CD14-positive monocyte (primary cell): ENCODE data around the gene ITGB3BP. TPM values are rescaled to one million over a fixed set of nuclear protein-coding genes. Genes with fewer than 3 reads are reported as not detected.

Experiments used
- DNase-seq, 3 donors: peaks; one replicate each; pipeline ENCODE4 v3.0.0-alpha.2; 2011 to 2022
- H2AFZ ChIP-seq: 2 replicates; pipeline ENCODE4 v1.6.0; 2012; ENCODE audit warnings: mild to moderate bottlenecking, low read depth, low read length, inconsistent platforms; ENCODE audit not compliant: insufficient read depth, poor library complexity, severe bottlenecking
- H3K27ac ChIP-seq, 2 donors: 1 replicate in 1 of 2; 2 replicates in 1 of 2; pipeline ENCODE4 v1.5.1; 2012 to 2013; ENCODE audit warnings: low read length in 2 of 2, control low read depth in 1 of 2, inconsistent platforms in 1 of 2, low read depth in 1 of 2, mild to moderate bottlenecking in 1 of 2
- H3K27me3 ChIP-seq, 2 donors: one replicate each; pipeline versions ENCODE4 v1.6.0 to v1.6.1; 2011 to 2013; ENCODE audit warnings: low read length in 2 of 2; ENCODE audit not compliant: control insufficient read depth in 2 of 2, insufficient read depth in 2 of 2
- H3K36me3 ChIP-seq, 2 donors: replicated peaks in 1 of 2; 1 replicate in 1 of 2; 2 replicates in 1 of 2; pipeline versions ENCODE4 v1.5.1 to v1.6.1; 2012 to 2013; ENCODE audit warnings: low read length in 2 of 2, control low read depth in 1 of 2, inconsistent platforms in 1 of 2, mild to moderate bottlenecking in 1 of 2; ENCODE audit not compliant: insufficient read depth in 2 of 2, control insufficient read depth in 1 of 2
- H3K4me1 ChIP-seq, 2 donors: 1 replicate in 1 of 2; 2 replicates in 1 of 2; pipeline versions ENCODE4 v1.5.1 to v1.6.1; 2012 to 2013; ENCODE audit warnings: low read length in 2 of 2, control low read depth in 1 of 2, inconsistent platforms in 1 of 2, mild to moderate bottlenecking in 1 of 2, moderate library complexity in 1 of 2; ENCODE audit not compliant: insufficient read depth in 2 of 2, control insufficient read depth in 1 of 2
- H3K4me2 ChIP-seq: replicated peaks from 2 replicates; pipeline ENCODE3; 2012; ENCODE audit warnings: low read length, moderate library complexity, mild to moderate bottlenecking; ENCODE audit not compliant: poor library complexity, severe bottlenecking; ENCODE audit errors: extremely low read depth
- H3K4me3 ChIP-seq, 3 experiments: fragments of 200-600 bp in 1 of 3; sonication (generic) in 1 of 3; replicated peaks in 1 of 3; 1 replicate in 2 of 3; 2 replicates in 1 of 3; pipeline ENCODE4 v1.5.1; 2011 to 2013; ENCODE audit warnings: low read length in 3 of 3, mild to moderate bottlenecking in 3 of 3, control low read depth in 2 of 3, low read depth in 2 of 3, inconsistent platforms in 1 of 3, moderate library complexity in 1 of 3
- H3K79me2 ChIP-seq: 2 replicates; pipeline ENCODE4 v1.6.0; 2012; ENCODE audit warnings: mild to moderate bottlenecking, control low read depth, inconsistent platforms, low read length, moderate library complexity; ENCODE audit not compliant: insufficient read depth
- H3K9ac ChIP-seq: 2 replicates; pipeline ENCODE4 v1.6.0; 2017; ENCODE audit warnings: low read length, mild to moderate bottlenecking; ENCODE audit not compliant: insufficient read depth, poor library complexity, severe bottlenecking
- H3K9me3 ChIP-seq, 2 donors: replicated peaks in 1 of 2; 1 replicate in 1 of 2; 2 replicates in 1 of 2; pipeline versions ENCODE4 v1.5.1 to v1.6.1; 2012 to 2013; ENCODE audit warnings: low read length in 2 of 2, control low read depth in 1 of 2; ENCODE audit not compliant: control insufficient read depth in 1 of 2, insufficient read depth in 1 of 2
- H4K20me1 ChIP-seq: 2 replicates; pipeline ENCODE4 v1.6.0; 2012; ENCODE audit warnings: mild to moderate bottlenecking, low read length, control low read depth, moderate library complexity; ENCODE audit not compliant: insufficient read depth
- H3K27ac Mint-ChIP-seq, 7 donors: one replicate each; pipeline ENCODE4 v1.8.0; 2020; ENCODE audit warnings: mild to moderate bottlenecking in 7 of 7, mixed read lengths in 7 of 7, moderate library complexity in 6 of 7, inconsistent platforms in 2 of 7
- H3K27me3 Mint-ChIP-seq, 3 donors: one replicate each; pipeline ENCODE4 v1.8.0; 2021 to 2022; ENCODE audit warnings: low read depth in 3 of 3, mild to moderate bottlenecking in 3 of 3, mixed read lengths in 3 of 3, moderate library complexity in 3 of 3, inconsistent platforms in 1 of 3
- H3K36me3 Mint-ChIP-seq, 2 donors: one replicate each; pipeline ENCODE4 v1.8.0; 2020; ENCODE audit warnings: mixed read lengths in 2 of 2, inconsistent platforms in 1 of 2, mild to moderate bottlenecking in 1 of 2
- H3K4me1 Mint-ChIP-seq: one replicate; pipeline ENCODE4 v1.8.0; 2020; ENCODE audit warnings: mild to moderate bottlenecking, mixed read lengths
- H3K4me3 Mint-ChIP-seq, 2 donors: one replicate each; pipeline ENCODE4 v1.8.0; 2020; ENCODE audit warnings: mild to moderate bottlenecking in 2 of 2, mixed read lengths in 2 of 2, moderate library complexity in 1 of 2
- H3K9me3 Mint-ChIP-seq, 7 donors: one replicate each; pipeline ENCODE4 v1.8.0; 2020 to 2022; ENCODE audit warnings: mixed read lengths in 7 of 7, mild to moderate bottlenecking in 6 of 7, moderate library complexity in 6 of 7, inconsistent platforms in 2 of 7
- intact Hi-C, 2 donors: fragments of 100-400 bp; cut with micrococcal nuclease; formaldehyde crosslinking; loops; one replicate each; pipeline versions ENCODE4 v1.15.0 to v1.15.1; 2023
- polyA plus RNA-seq, 3 donors: library from polyadenylated mRNA; depleted of rRNA in 1 of 3; unstranded in 2 of 3; stranded (reverse) in 1 of 3; fragments of 300-500 nt in 2 of 3; fragments of >200 nt in 1 of 3; fragmentation: Illumina TruSeq in 2 of 3; gene quantifications; 1 replicate in 2 of 3; 2 replicates in 1 of 3; pipeline ENCODE4 v1.2.3, GENCODE V29; 2012 to 2021
- TF ChIP-seq, protein P1 (sequence below): fragments of 200-600 bp; IDR thresholded peaks from one replicate; pipeline ENCODE4 v1.8.0; 2022; ENCODE audit warnings: antibody characterized with exemption, mild to moderate bottlenecking

ITGB3BP gene
- polyA plus RNA-seq, 3 donors: 5.2 to 7.0 (median 6.6) TPM

DNA sequence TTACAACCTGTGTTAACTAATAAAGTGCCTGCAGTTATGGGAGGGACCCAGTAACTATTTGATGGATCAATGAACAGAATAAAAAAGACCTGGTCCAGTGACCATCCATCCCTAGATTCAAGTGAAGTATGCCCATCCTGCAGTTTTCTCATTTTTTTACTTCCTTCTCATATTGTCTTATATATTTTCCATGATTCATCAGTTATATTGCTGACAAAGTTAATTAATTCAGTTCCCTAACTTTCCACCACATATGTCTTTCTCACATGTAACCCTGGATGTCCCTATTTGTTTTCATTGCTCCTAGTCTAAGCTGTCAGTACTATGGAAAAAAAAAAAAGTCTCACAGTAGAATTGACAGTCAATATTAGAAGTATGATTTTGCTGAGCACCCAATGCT, 64.3 kb downstream of the ITGB3BP start:
- no peaks in the 10 kb centered on the region for H3K79me2 ChIP-seq

DNA sequence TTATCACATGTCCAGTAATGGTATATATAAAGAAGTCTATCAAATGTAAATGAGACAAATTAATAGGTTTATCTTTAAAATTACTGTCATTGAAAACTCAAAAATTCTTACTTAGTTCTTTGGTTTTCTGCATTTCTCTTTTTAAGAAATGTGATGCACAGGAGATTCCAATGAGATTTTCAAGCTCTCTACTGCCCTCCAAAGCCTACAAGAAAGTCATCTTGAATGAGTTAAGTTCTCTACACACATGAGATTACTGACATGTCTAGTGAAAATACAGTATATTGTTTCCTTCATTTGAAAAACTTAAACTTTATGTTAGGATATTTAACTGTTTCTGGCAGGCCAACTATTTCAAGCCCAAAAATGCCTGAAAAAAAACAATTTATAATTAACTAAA, 68.8 kb downstream of the ITGB3BP start:
- no peak overlapping the region for H3K27ac Mint-ChIP-seq
- Histone ChIP-seq H4K20me1 (no peaks in the 10 kb centered on the region), H3K4me2 (no peak overlapping the region), H3K27me3 (no peaks in the 10 kb centered on the region), H3K4me3 (no peak overlapping the region), H3K4me1 (no peaks in the 10 kb centered on the region), H3K27ac (no peak overlapping the region), H3K36me3 (no peaks in the 10 kb centered on the region), H3K79me2 (no peaks in the 10 kb centered on the region), H3K9me3 (no peaks in the 10 kb centered on the region), H2AFZ (no peak overlapping the region), H3K9ac (no peak overlapping the region)
- peaks cover 3 to 9% of the 10 kb centered on the region in 2 donors for H3K36me3 Mint-ChIP-seq
- no peak for DNase-seq
- intact Hi-C loops: no loop called here
- TF ChIP-seq, protein P1, sequence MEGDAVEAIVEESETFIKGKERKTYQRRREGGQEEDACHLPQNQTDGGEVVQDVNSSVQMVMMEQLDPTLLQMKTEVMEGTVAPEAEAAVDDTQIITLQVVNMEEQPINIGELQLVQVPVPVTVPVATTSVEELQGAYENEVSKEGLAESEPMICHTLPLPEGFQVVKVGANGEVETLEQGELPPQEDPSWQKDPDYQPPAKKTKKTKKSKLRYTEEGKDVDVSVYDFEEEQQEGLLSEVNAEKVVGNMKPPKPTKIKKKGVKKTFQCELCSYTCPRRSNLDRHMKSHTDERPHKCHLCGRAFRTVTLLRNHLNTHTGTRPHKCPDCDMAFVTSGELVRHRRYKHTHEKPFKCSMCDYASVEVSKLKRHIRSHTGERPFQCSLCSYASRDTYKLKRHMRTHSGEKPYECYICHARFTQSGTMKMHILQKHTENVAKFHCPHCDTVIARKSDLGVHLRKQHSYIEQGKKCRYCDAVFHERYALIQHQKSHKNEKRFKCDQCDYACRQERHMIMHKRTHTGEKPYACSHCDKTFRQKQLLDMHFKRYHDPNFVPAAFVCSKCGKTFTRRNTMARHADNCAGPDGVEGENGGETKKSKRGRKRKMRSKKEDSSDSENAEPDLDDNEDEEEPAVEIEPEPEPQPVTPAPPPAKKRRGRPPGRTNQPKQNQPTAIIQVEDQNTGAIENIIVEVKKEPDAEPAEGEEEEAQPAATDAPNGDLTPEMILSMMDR: no peak
- peaks cover 4% of the 10 kb centered on the region for H3K4me1 Mint-ChIP-seq
- H3K27me3 Mint-ChIP-seq: no peaks in the 10 kb centered on the region
- H3K4me3 Mint-ChIP-seq: no peak overlapping the region
- H3K9me3 Mint-ChIP-seq: no peaks in the 10 kb centered on the region

More for the DNA sequence above, 64.3 kb downstream of the ITGB3BP start:
- no peaks in the 10 kb centered on the region for H3K36me3 ChIP-seq
- Mint-ChIP-seq H3K27me3 (no peaks in the 10 kb centered on the region), H3K36me3 (peaks cover 3 to 15% of the 10 kb centered on the region in 2 donors), H3K27ac (peak overlapping the region in 1 of 7 donors; percentile 24), H3K9me3 (peaks cover 1 to 11% (median 7%) of the 10 kb centered on the region in 7 donors), H3K4me3 (no peak overlapping the region), H3K4me1 (peaks cover 17% of the 10 kb centered on the region)
- H3K4me3 ChIP-seq: no peak overlapping the region
- no peak overlapping the region for H2AFZ ChIP-seq
- no peak overlapping the region for H3K9ac ChIP-seq
- peaks cover 9 to 16% of the 10 kb centered on the region in 2 donors for H3K4me1 ChIP-seq
- no peaks in the 10 kb centered on the region for H3K27me3 ChIP-seq
- DNase-seq: no peak
- TF ChIP-seq, protein P1: no peak
- peaks cover 0 to 8% of the 10 kb centered on the region in 2 donors for H3K9me3 ChIP-seq
- no peak overlapping the region for H3K4me2 ChIP-seq
- no peak overlapping the region for H3K27ac ChIP-seq
- intact Hi-C loops: no loop called here
- H4K20me1 ChIP-seq: no peaks in the 10 kb centered on the region
